Astrocyte (in vitro differentiated cells and primary cell): Measurements from ENCODE around the gene PCSK1. TPM values are rescaled to one million over a fixed set of nuclear protein-coding genes. Genes with fewer than 3 reads are reported as not detected.

Experiments used
- DNase-seq: peaks from one replicate; pipeline ENCODE4 v3.0.0-alpha.2; 2010; ENCODE audit warnings: low read depth
- FAIRE-seq: peaks from 2 replicates; lab custom pipeline; 2011; peaks lifted over from hg19 to GRCh38; lab: Jason Lieb, UNC
- H2AFZ ChIP-seq: 2 replicates; pipeline ENCODE4 v1.6.0; 2012; ENCODE audit warnings: low read depth, low read length, inconsistent platforms
- H3K27ac ChIP-seq: 2 replicates; pipeline ENCODE4 v1.5.1; 2011; ENCODE audit warnings: low read depth, low read length, inconsistent platforms
- H3K27me3 ChIP-seq: 2 replicates; pipeline ENCODE4 v1.6.0; 2011; ENCODE audit warnings: low read length, inconsistent platforms; ENCODE audit not compliant: insufficient read depth
- H3K36me3 ChIP-seq: 2 replicates; pipeline ENCODE4 v1.5.1; 2011; ENCODE audit warnings: low read length, inconsistent platforms; ENCODE audit not compliant: insufficient read depth
- H3K4me1 ChIP-seq: 2 replicates; pipeline ENCODE4 v1.5.1; 2011; ENCODE audit warnings: low read length, inconsistent platforms; ENCODE audit not compliant: insufficient read depth
- H3K4me2 ChIP-seq: 2 replicates; pipeline ENCODE4 v1.6.0; 2012; ENCODE audit warnings: low read length, inconsistent platforms
- H3K4me3 ChIP-seq: 2 replicates; pipeline ENCODE4 v1.5.1; 2011; ENCODE audit warnings: low read depth, mild to moderate bottlenecking, low read length, inconsistent platforms; ENCODE audit not compliant: insufficient read depth
- H3K79me2 ChIP-seq: 2 replicates; pipeline ENCODE4 v1.6.0; 2012; ENCODE audit warnings: mild to moderate bottlenecking, low read length, inconsistent platforms; ENCODE audit not compliant: insufficient read depth
- H3K9ac ChIP-seq: 2 replicates; pipeline ENCODE4 v1.6.0; 2012; ENCODE audit warnings: mild to moderate bottlenecking, low read length, inconsistent platforms
- H3K9me3 ChIP-seq: 2 replicates; pipeline ENCODE4 v1.5.1; 2012; ENCODE audit warnings: low read depth, mild to moderate bottlenecking, low read length, inconsistent platforms; ENCODE audit not compliant: insufficient read depth
- H4K20me1 ChIP-seq: 2 replicates; pipeline ENCODE4 v1.6.0; 2012; ENCODE audit warnings: low read length, inconsistent platforms; ENCODE audit not compliant: insufficient read depth
- H3K27ac Mint-ChIP-seq: one replicate; pipeline ENCODE4 v1.8.0; 2021; ENCODE audit warnings: mild to moderate bottlenecking, mixed read lengths; ENCODE audit not compliant: unreplicated experiment
- H3K27me3 Mint-ChIP-seq: one replicate; pipeline ENCODE4 v1.8.0; 2021; ENCODE audit warnings: low read depth, mixed read lengths; ENCODE audit not compliant: unreplicated experiment
- H3K36me3 Mint-ChIP-seq: one replicate; pipeline ENCODE4 v1.8.0; 2021; ENCODE audit warnings: low read depth, mixed read lengths; ENCODE audit not compliant: unreplicated experiment
- H3K4me1 Mint-ChIP-seq: one replicate; pipeline ENCODE4 v1.8.0; 2021; ENCODE audit warnings: low read depth, mixed read lengths; ENCODE audit not compliant: unreplicated experiment
- H3K4me3 Mint-ChIP-seq: one replicate; pipeline ENCODE4 v1.8.0; 2021; ENCODE audit warnings: mild to moderate bottlenecking, moderate library complexity, mixed read lengths; ENCODE audit not compliant: unreplicated experiment
- H3K9me3 Mint-ChIP-seq: one replicate; pipeline ENCODE4 v1.8.0; 2021; ENCODE audit warnings: mild to moderate bottlenecking, mixed read lengths; ENCODE audit not compliant: unreplicated experiment
- EZH2 ChIP-seq: IDR thresholded peaks from 2 replicates; pipeline ENCODE4 v1.6.1; 2012; ENCODE audit warnings: mild to moderate bottlenecking, low read length, inconsistent platforms; ENCODE audit not compliant: insufficient read depth
- total RNA-seq: library from RNA; stranded (reverse); gene quantifications from 2 replicates; pipeline ENCODE4 v1.2.1, GENCODE V29; 2021
- TF ChIP-seq, protein P1 (sequence below): IDR thresholded peaks from 2 replicates; pipeline ENCODE4 v1.5.1; 2011; ENCODE audit warnings: low read depth, mild to moderate bottlenecking, inconsistent platforms, low read length, moderate library complexity; ENCODE audit not compliant: insufficient read depth

Gene PCSK1
- total RNA-seq, 1 donor from 2014 or later, result 0.18 TPM

DNA sequence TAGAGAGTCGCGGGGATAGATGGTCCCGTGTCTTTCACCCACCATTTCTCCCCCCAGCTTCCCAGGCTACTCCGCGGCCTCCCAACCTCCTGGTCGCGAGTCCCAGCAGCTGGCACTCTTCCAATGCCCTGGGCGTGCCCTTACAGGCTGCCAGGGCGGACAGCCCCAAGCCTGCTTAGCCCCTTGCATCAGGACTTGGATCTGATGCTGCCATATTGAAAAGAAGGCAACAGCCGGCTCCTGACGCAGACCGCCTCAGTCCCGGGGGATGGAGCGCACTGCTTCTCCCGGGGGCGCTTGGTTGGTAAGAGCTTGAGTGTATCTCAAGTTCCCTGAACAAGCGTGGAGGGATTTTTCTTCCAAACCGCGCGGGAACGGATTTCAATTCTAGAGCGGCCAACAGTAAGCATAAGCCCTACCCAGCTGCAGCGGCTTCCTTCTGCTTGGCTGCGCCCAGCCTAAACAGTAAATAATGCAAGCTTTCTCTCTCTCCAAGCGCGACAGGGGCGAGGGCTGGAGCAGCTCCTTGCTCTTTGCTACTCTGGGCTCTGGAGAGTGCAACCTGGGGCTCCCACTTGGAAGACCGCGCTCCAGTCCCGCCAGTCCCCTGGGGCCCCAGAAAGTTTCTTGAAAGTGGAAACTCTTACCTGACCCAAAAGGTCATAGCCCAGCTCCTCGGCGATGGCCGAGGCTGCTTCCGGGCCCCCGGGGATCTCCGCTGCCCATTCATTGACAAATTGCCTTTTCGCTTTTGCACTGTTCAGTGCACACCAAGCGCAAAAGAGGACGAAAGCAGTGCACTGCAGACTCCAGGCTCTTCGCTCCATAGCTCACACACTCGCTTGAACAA, 607 bp downstream of the PCSK1 start:
- H3K27ac ChIP-seq, result peak overlapping the region; percentile 66
- Mint-ChIP-seq H3K27ac (no peak overlapping the region), H3K4me3 (peak overlapping the region; percentile 64), H3K27me3 (peaks cover 56% of the 10 kb centered on the region), H3K36me3 (no peaks in the 10 kb centered on the region), H3K9me3 (no peaks in the 10 kb centered on the region), H3K4me1 (peaks cover 15% of the 10 kb centered on the region)
- peak overlapping the region; percentile 59 for H3K4me3 ChIP-seq
- peak overlapping the region; percentile 92 for H3K4me2 ChIP-seq
- TF ChIP-seq EZH2, result peak; percentile 66
- TF ChIP-seq, protein P1, sequence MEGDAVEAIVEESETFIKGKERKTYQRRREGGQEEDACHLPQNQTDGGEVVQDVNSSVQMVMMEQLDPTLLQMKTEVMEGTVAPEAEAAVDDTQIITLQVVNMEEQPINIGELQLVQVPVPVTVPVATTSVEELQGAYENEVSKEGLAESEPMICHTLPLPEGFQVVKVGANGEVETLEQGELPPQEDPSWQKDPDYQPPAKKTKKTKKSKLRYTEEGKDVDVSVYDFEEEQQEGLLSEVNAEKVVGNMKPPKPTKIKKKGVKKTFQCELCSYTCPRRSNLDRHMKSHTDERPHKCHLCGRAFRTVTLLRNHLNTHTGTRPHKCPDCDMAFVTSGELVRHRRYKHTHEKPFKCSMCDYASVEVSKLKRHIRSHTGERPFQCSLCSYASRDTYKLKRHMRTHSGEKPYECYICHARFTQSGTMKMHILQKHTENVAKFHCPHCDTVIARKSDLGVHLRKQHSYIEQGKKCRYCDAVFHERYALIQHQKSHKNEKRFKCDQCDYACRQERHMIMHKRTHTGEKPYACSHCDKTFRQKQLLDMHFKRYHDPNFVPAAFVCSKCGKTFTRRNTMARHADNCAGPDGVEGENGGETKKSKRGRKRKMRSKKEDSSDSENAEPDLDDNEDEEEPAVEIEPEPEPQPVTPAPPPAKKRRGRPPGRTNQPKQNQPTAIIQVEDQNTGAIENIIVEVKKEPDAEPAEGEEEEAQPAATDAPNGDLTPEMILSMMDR, result no peak
- peak overlapping the region; percentile 70 for H3K9ac ChIP-seq
- no peaks in the 10 kb centered on the region for H4K20me1 ChIP-seq
- no peaks in the 10 kb centered on the region for H3K79me2 ChIP-seq
- DNase-seq, result peak; percentile 81
- H3K36me3 ChIP-seq, result no peaks in the 10 kb centered on the region
- peak overlapping the region; percentile 55 for H2AFZ ChIP-seq
- H3K4me1 ChIP-seq, result peaks cover 23% of the 10 kb centered on the region
- no peaks in the 10 kb centered on the region for H3K9me3 ChIP-seq
- peaks cover 23% of the 10 kb centered on the region for H3K27me3 ChIP-seq
- no peak for FAIRE-seq

DNA sequence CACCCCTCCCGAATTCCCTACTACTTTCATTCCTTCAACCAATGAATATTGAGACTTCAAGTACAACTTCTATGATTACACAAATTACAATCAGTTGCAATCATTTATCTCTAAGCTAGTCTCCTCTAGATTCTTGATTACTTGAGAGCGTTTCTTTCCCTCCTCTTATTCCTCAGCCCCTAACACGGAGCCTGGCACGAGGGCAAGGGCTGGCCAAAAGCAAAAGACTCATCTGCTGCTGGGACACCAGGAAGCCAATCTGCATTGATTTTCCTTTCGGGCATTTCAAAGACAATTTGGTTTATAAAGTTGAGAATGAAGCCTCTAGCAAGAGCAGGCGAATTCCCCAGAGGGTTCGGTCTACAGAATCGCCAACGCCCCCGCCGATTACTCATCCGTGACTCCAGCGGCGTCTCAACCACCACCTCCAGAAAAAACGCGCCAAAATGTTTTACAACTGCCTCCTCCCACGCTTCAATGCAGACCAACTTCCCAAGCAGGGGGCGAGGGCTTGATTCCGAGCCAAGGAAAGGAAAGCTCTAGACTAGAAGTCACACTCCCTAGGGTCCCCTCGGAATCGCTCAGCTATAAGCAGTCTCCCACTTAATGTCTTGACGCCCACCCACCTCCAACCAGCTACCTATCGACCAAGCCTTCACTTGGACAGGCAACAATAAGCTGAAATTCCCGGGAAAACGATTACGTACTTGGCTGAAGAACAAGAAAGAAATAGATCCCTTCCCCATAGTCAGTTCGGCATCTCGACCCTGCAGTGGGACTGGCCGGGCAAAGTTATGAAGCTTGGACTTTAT, 1.5 kb downstream of the PCSK1 start:
- Histone ChIP-seq H3K27ac (peak overlapping the region; percentile 66), H3K9ac (peak overlapping the region; percentile 70), H3K4me1 (peaks cover 23% of the 10 kb centered on the region), H3K27me3 (peaks cover 22% of the 10 kb centered on the region), H3K9me3 (no peaks in the 10 kb centered on the region), H4K20me1 (no peaks in the 10 kb centered on the region), H2AFZ (peak overlapping the region; percentile 55), H3K4me2 (peak overlapping the region; percentile 92), H3K36me3 (no peaks in the 10 kb centered on the region), H3K4me3 (peak overlapping the region; percentile 59), H3K79me2 (no peaks in the 10 kb centered on the region)
- H3K4me1 Mint-ChIP-seq, result peaks cover 15% of the 10 kb centered on the region
- no peaks in the 10 kb centered on the region for H3K9me3 Mint-ChIP-seq
- DNase-seq, result peak; percentile 73
- TF ChIP-seq, protein P1, result no peak
- no peak overlapping the region for H3K27ac Mint-ChIP-seq
- peaks cover 47% of the 10 kb centered on the region for H3K27me3 Mint-ChIP-seq
- FAIRE-seq, result no peak
- H3K36me3 Mint-ChIP-seq, result no peaks in the 10 kb centered on the region
- peak overlapping the region; percentile 47 for H3K4me3 Mint-ChIP-seq
